Skin of body (tissue), 2 donors: ENCODE measurements around the gene AKT1. TPM values are rescaled to one million over a fixed set of nuclear protein-coding genes. Genes with fewer than 3 reads are reported as not detected.
"Not testable (repeated sequence)": the region's sequence is repeated elsewhere in the genome, so short reads cannot be mapped to it uniquely, and the experiment has no call there.

Experiments used
- DNase-seq: peaks from one replicate; lab custom pipeline; 2025; lab: John Stamatoyannopoulos, UW
- total RNA-seq: library from RNA; depleted of rRNA; stranded (reverse); fragments of >200 nt; gene quantifications from one replicate; pipeline ENCODE4 v1.2.3, GENCODE V29; 2014

The AKT1 gene
- total RNA-seq, 1 donor from 2014 or later, result 62.3 TPM

GRCh38 chr14:104739546-104740516 lies 55.7 kb downstream of the AKT1 start:
- DNase-seq, result no peak

- no peak for DNase-seq
These were observed 56.5 kb downstream of the AKT1 start for GRCh38 chr14:104739026-104739425.

- DNase-seq, result no peak
These were observed 57.1 kb downstream of the AKT1 start for GRCh38 chr14:104738375-104739019.

GRCh38 chr14:104735830-104736642 lies 59.5 kb downstream of the AKT1 start:
- peak; percentile 26 for DNase-seq

- DNase-seq, result no peak
These were observed 60.4 kb downstream of the AKT1 start for GRCh38 chr14:104734991-104735779.

GRCh38 chr14:104734601-104734990 lies 61.0 kb downstream of the AKT1 start:
- DNase-seq, result no peak

GRCh38 chr14:104734051-104734587 lies 61.4 kb downstream of the AKT1 start:
- DNase-seq, result no peak

- DNase-seq, result no peak
These were observed 62.4 kb downstream of the AKT1 start for GRCh38 chr14:104732931-104733681.

GRCh38 chr14:104732355-104732804 lies 63.2 kb downstream of the AKT1 start:
- no peak for DNase-seq

GRCh38 chr14:104731320-104732294 lies 63.9 kb downstream of the AKT1 start:
- no peak for DNase-seq

- no peak for DNase-seq
These were observed 65.1 kb downstream of the AKT1 start for GRCh38 chr14:104730487-104730886.

GRCh38 chr14:104729835-104730181 lies 65.7 kb downstream of the AKT1 start:
- no peak for DNase-seq

- not testable (repeated sequence) for DNase-seq
These were observed 66.2 kb downstream of the AKT1 start for GRCh38 chr14:104729176-104729834.

- DNase-seq, result no peak
These were observed 66.9 kb downstream of the AKT1 start for GRCh38 chr14:104728631-104729030.

- DNase-seq, result no peak
These were observed 68.7 kb downstream of the AKT1 start for GRCh38 chr14:104726600-104727451.

GRCh38 chr14:104725772-104726548 lies 69.6 kb downstream of the AKT1 start:
- DNase-seq, result no peak
